ENCODE results near the gene MCM3AP.
"Not testable (repeated sequence)": the region's sequence is repeated elsewhere in the genome, so short reads cannot be mapped to it uniquely, and the experiment has no call there.

The MCM3AP gene

GRCh38 chr21:46205766-46206162 lies 79.6 kb downstream of the MCM3AP start:
- Histone ChIP-seq H3K27me3 (ENCODE audit: control insufficient read depth, insufficient read depth, low read length, poor library complexity, severe bottlenecking) (no peaks in the 10 kb centered on the region), H3K4me3 (ENCODE audit: insufficient read depth, low read depth, low read length) (no peak overlapping the region), H3K27ac (ENCODE audit: insufficient read depth, low read depth, low read length, poor library complexity, severe bottlenecking) (no peak overlapping the region), H3K36me3 (ENCODE audit: control insufficient read depth, insufficient read depth, low read length) (no peaks in the 10 kb centered on the region), H3K9me3 (ENCODE audit: control insufficient read depth, low read length) (no peaks in the 10 kb centered on the region), H3K4me1 (ENCODE audit: control insufficient read depth, insufficient read depth, low read length) (no peaks in the 10 kb centered on the region)
- WGBS, 2 experiments: 96 to 97% methylated on average over 16 of the region's 16 CpGs

- Histone ChIP-seq H3K27me3 (ENCODE audit: control insufficient read depth, insufficient read depth, low read length, poor library complexity, severe bottlenecking) (no peaks in the 10 kb centered on the region), H3K36me3 (ENCODE audit: control insufficient read depth, insufficient read depth, low read length) (peaks cover 2% of the 10 kb centered on the region), H3K9me3 (ENCODE audit: control insufficient read depth, low read length) (no peaks in the 10 kb centered on the region), H3K4me1 (ENCODE audit: control insufficient read depth, insufficient read depth, low read length) (no peaks in the 10 kb centered on the region), H3K27ac (ENCODE audit: insufficient read depth, low read depth, low read length, poor library complexity, severe bottlenecking) (no peak overlapping the region), H3K4me3 (ENCODE audit: insufficient read depth, low read depth, low read length) (no peak overlapping the region)
- 94 to 95% methylated on average over 17 to 18 of the region's 18 CpGs for WGBS, 2 experiments
These were observed 80.2 kb downstream of the MCM3AP start for GRCh38 chr21:46205166-46205565.

DNA sequence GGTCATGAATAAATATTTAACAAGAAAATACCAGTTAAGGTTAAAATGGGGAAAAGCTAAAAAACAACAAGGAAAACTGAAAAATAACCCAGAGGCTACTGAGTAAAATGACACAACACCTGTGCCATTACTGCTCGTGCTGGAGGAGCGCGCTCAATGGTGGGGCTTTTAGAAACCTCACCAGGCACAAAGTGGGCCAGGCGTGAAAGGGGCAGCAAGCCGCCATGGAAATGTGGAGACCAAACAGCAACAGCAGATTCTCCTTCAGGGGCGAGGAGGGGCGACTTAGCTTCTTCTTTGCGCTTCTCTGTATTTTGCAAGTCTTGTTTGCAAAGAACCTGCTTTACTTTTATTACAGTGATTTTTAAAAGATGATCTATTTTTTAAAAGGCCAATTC lies 82.2 kb downstream of the MCM3AP start:
- Histone ChIP-seq H3K27me3 (ENCODE audit: control insufficient read depth, insufficient read depth, low read length, poor library complexity, severe bottlenecking) (no peaks in the 10 kb centered on the region), H3K4me3 (ENCODE audit: insufficient read depth, low read depth, low read length) (no peak overlapping the region), H3K27ac (ENCODE audit: insufficient read depth, low read depth, low read length, poor library complexity, severe bottlenecking) (no peak overlapping the region), H3K9me3 (ENCODE audit: control insufficient read depth, low read length) (no peaks in the 10 kb centered on the region), H3K4me1 (ENCODE audit: control insufficient read depth, insufficient read depth, low read length) (no peaks in the 10 kb centered on the region), H3K36me3 (ENCODE audit: control insufficient read depth, insufficient read depth, low read length) (peaks cover 13% of the 10 kb centered on the region)
- WGBS, 2 experiments: 92 to 96% methylated on average over 8 of the region's 8 CpGs

DNA sequence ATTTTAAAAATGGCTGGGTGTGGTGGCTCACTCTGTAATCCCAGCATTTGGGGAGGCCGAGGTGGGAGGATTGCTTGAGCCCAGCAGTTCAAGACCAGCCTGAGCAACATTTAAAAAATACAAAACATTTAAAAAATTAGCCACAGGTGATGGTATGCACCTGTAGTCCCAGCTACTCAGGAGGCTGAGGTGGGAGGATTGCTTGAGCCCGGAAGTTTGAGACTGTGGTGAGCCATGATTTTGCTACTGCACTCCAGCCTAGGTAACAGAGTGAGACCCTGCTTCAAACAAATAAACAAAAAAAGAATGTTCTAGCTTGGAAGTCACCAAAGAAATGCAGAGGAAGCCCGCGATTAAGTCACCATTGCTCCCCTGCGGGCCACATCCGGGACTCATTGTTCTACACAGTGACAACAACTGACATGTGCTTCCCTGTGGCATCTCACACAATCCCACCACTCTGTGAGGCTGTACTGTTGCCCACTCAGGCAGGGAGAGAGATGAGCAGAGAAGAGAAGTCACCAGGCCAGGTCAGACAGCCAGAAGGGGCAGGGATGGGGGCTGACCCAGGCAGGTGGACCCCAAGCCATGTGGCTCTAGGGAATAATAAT lies 82.7 kb downstream of the MCM3AP start:
- H3K4me1 ChIP-seq (ENCODE audit: control insufficient read depth, insufficient read depth, low read length): no peaks in the 10 kb centered on the region
- H3K9me3 ChIP-seq (ENCODE audit: control insufficient read depth, low read length): no peaks in the 10 kb centered on the region
- no peak overlapping the region for H3K4me3 ChIP-seq (ENCODE audit: insufficient read depth, low read depth, low read length)
- WGBS, 2 experiments: 62 to 63% methylated on average over 6 of the region's 6 CpGs
- H3K27me3 ChIP-seq (ENCODE audit: control insufficient read depth, insufficient read depth, low read length, poor library complexity, severe bottlenecking): no peaks in the 10 kb centered on the region
- H3K27ac ChIP-seq (ENCODE audit: insufficient read depth, low read depth, low read length, poor library complexity, severe bottlenecking): no peak overlapping the region
- H3K36me3 ChIP-seq (ENCODE audit: control insufficient read depth, insufficient read depth, low read length): peaks cover 13% of the 10 kb centered on the region

DNA sequence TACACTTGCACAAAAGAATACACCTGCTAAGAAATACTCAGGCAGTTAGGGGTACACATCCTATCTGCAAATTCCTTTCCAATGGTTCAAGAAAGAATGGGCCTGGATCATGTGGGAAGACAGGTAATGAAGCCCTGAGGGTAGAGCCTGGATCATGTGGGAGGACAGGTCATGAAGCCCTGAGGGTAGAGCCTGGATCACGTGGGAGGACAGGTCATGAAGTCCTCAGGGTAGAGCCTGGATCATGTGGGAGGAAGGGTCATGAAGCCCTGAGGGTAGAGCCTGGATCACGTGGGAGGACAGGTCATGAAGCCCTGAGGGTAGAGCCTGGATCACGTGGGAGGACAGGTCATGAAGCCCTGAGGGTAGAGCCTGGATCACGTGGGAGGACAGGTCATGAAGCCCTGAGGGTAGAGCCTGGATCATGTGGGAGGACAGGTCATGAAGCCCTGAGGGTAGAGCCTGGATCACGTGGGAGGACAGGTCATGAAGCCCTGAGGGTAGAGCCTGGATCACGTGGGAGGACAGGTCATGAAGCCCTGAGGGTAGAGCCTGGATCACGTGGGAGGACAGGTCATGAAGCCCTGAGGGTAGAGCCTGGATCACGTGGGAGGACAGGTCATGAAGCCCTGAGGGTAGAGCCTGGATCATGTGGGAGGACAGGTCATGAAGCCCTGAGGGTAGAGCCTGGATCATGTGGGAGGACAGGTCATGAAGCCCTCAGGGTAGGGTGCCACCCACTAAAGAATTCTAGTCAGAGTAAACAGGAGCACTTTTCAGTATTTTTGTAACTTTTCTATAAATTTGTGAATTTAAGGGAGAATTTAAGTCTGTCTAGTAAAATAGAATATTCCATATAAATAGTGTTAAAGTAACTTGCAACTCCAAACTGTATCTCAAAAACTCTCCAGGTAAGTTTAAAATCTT lies 84.3 kb downstream of the MCM3AP start:
- not testable (repeated sequence) for H3K9me3 ChIP-seq (ENCODE audit: control insufficient read depth, low read length); H3K4me3 ChIP-seq (ENCODE audit: insufficient read depth, low read depth, low read length); H3K27me3 ChIP-seq (ENCODE audit: control insufficient read depth, insufficient read depth, low read length, poor library complexity, severe bottlenecking); H3K4me1 ChIP-seq (ENCODE audit: control insufficient read depth, insufficient read depth, low read length); H3K27ac ChIP-seq (ENCODE audit: insufficient read depth, low read depth, low read length, poor library complexity, severe bottlenecking)
- H3K36me3 ChIP-seq (ENCODE audit: control insufficient read depth, insufficient read depth, low read length): peaks cover 13% of the 10 kb centered on the region
- 86 to 96% methylated on average over 1 of the region's 8 CpGs for whole genome bisulfite sequencing, 2 experiments

DNA sequence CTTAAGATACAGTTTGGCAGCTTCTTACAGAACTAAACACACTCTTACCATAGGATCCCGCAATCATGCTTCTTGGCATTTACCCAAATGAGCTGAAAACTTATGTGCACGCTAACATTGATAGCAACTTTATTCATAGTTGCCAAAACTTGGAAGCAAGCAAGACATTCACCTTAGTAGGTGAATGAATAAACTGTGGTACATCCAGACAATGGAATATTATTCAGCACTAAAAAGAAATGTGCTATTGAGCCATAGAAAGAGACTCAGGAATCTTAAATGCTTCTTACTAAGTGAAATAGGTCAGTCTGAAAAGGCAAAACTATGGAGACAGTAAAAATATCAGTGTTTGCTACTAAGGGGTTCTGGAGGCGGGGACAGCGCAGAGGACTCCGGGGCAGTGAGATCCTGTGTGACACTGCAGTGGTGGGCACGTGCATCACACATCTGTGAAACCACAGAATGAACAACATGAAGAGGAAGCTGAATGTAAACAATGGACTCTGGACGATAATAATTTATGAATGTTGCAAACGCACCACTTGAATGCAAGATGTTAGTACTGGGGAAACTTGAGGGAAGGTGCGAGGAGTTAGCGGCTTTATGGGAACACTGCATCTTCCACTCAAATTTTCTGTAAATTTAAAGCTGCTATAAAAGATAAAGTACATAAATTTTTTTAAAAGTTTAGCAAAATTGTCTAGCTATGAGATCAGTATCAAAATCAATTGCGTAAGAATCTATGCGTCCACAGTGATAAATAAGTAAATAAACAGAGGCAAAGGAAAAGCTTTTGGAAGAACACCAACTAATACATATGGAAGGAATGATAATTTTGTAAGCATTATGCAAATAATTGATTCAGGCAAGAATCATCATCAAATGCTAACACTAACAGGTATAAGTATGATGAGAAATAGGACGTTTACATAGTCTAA lies 85.7 kb downstream of the MCM3AP start:
- 80 to 87% methylated on average over 10 to 13 of the region's 13 CpGs for WGBS, 2 experiments
- Histone ChIP-seq H3K4me3 (ENCODE audit: insufficient read depth, low read depth, low read length) (no peak overlapping the region), H3K9me3 (ENCODE audit: control insufficient read depth, low read length) (no peaks in the 10 kb centered on the region), H3K27ac (ENCODE audit: insufficient read depth, low read depth, low read length, poor library complexity, severe bottlenecking) (no peak overlapping the region), H3K4me1 (ENCODE audit: control insufficient read depth, insufficient read depth, low read length) (no peaks in the 10 kb centered on the region), H3K36me3 (ENCODE audit: control insufficient read depth, insufficient read depth, low read length) (peaks cover 13% of the 10 kb centered on the region), H3K27me3 (ENCODE audit: control insufficient read depth, insufficient read depth, low read length, poor library complexity, severe bottlenecking) (no peaks in the 10 kb centered on the region)

DNA sequence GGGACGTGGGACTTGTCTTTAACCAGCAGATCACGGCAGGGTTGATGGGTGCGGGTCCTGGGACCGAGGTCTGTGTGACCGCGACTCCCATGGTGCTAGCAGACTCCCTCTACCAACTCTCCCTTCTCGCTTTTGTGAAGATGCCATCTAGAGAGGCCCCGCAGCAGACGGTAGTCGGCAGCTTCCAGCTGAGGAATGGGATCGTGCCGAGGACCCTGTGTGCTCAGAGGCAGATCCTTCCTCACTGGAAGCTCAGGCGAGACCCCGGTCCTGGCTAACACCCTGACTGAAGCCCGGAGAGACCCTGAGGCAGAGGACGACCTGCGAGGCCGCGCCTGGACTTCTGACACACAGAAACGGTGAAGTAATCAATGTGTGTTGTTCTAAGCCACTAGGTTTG lies 88.7 kb downstream of the MCM3AP start:
- 90 to 92% methylated on average over 20 of the region's 20 CpGs for WGBS, 2 experiments
- H3K36me3 ChIP-seq (ENCODE audit: control insufficient read depth, insufficient read depth, low read length): peaks cover 23% of the 10 kb centered on the region

DNA sequence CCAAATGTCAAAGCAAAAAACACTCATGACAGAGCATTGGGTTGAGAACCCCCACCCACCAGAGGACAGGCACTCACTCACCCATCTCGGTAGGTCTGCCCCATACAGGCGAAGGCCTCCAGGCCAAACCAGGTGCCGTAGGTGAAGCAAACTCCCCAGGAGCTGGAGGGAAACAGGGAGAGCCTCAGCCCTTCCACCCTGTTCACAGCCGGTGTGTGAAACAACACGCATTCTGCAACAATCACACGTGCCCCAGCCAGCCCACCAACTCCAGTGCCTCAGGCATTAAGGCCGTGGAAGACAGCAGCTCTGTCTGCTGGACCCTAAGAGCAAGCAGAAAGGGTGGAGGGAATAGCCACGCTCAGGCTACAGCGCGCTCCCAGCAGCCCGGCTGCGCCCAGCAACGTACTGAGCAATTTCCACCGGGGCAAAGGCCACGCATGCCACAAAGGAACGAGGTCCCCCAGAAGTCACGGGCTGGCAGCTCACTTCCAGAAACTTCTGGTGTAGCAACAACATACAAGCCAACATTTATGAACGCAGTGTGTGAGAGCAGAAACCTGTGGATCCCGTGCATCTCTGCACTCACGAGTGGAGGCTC lies 89.7 kb downstream of the MCM3AP start:
- peaks cover 26% of the 10 kb centered on the region for H3K36me3 ChIP-seq (ENCODE audit: control insufficient read depth, insufficient read depth, low read length)
- no peak overlapping the region for H3K27ac ChIP-seq (ENCODE audit: insufficient read depth, low read depth, low read length, poor library complexity, severe bottlenecking)
- no peak overlapping the region for H3K4me3 ChIP-seq (ENCODE audit: insufficient read depth, low read depth, low read length)

More for the DNA sequence above, 88.7 kb downstream of the MCM3AP start:
- H3K4me3 ChIP-seq (ENCODE audit: insufficient read depth, low read depth, low read length): no peak overlapping the region
- H3K27me3 ChIP-seq (ENCODE audit: control insufficient read depth, insufficient read depth, low read length, poor library complexity, severe bottlenecking): no peaks in the 10 kb centered on the region
- no peaks in the 10 kb centered on the region for H3K9me3 ChIP-seq (ENCODE audit: control insufficient read depth, low read length)
- no peaks in the 10 kb centered on the region for H3K4me1 ChIP-seq (ENCODE audit: control insufficient read depth, insufficient read depth, low read length)
- H3K27ac ChIP-seq (ENCODE audit: insufficient read depth, low read depth, low read length, poor library complexity, severe bottlenecking): no peak overlapping the region

GRCh38 chr21:46194374-46195334 lies 90.8 kb downstream of the MCM3AP start:
- Histone ChIP-seq H3K27ac (ENCODE audit: insufficient read depth, low read depth, low read length, poor library complexity, severe bottlenecking) (no peak overlapping the region), H3K4me3 (ENCODE audit: insufficient read depth, low read depth, low read length) (no peak overlapping the region), H3K27me3 (ENCODE audit: control insufficient read depth, insufficient read depth, low read length, poor library complexity, severe bottlenecking) (no peaks in the 10 kb centered on the region), H3K4me1 (ENCODE audit: control insufficient read depth, insufficient read depth, low read length) (no peaks in the 10 kb centered on the region), H3K36me3 (ENCODE audit: control insufficient read depth, insufficient read depth, low read length) (peaks cover 18% of the 10 kb centered on the region), H3K9me3 (ENCODE audit: control insufficient read depth, low read length) (no peaks in the 10 kb centered on the region)
- WGBS, 2 experiments: 92 to 94% methylated on average over 34 of the region's 34 CpGs

More for the DNA sequence above, 89.7 kb downstream of the MCM3AP start:
- H3K27me3 ChIP-seq (ENCODE audit: control insufficient read depth, insufficient read depth, low read length, poor library complexity, severe bottlenecking): no peaks in the 10 kb centered on the region
- no peaks in the 10 kb centered on the region for H3K4me1 ChIP-seq (ENCODE audit: control insufficient read depth, insufficient read depth, low read length)
- H3K9me3 ChIP-seq (ENCODE audit: control insufficient read depth, low read length): no peaks in the 10 kb centered on the region
- WGBS, 2 experiments: 90 to 91% methylated on average over 20 of the region's 20 CpGs

All from ectodermal cell (in vitro differentiated cells).